OCI-LY3 (cell line): ENCODE results near the gene UNC5C.

ENCODE experiments used
- H2AFZ ChIP-seq: fragments of 200-600, 300-600 bp; shearing (Covaris generic); 2 replicates; pipeline ENCODE4 v1.6.0; 2014; ENCODE audit warnings: antibody characterized with exemption, low read depth, low read length
- H3K27ac ChIP-seq: fragments of 200-600, 300-600 bp; sonication (generic); 2 replicates; pipeline ENCODE4 v1.5.1; 2014; ENCODE audit warnings: mild to moderate bottlenecking, low read length, moderate library complexity, mixed read lengths
- H3K27me3 ChIP-seq: fragments of 200-600, 300-600 bp; sonication (generic); 2 replicates; pipeline ENCODE4 v1.6.1; 2014; ENCODE audit warnings: low read depth, low read length, mixed read lengths
- H3K36me3 ChIP-seq: fragments of 200-600, 300-600 bp; sonication (generic); replicated peaks from 2 replicates; pipeline ENCODE3; 2014; ENCODE audit warnings: low read depth, low read length, mixed read lengths
- H3K4me1 ChIP-seq: fragments of 300-600, 200-600 bp; sonication (generic); 2 replicates; pipeline ENCODE4 v1.6.1; 2014; ENCODE audit warnings: low read length, mixed read lengths
- H3K4me2 ChIP-seq: fragments of 200-600, 300-600 bp; sonication (generic); 2 replicates; pipeline ENCODE4 v1.6.1; 2014; ENCODE audit warnings: low read length, mixed read lengths
- H3K4me3 ChIP-seq: fragments of 300-600, 200-600 bp; sonication (generic); 2 replicates; pipeline ENCODE4 v1.5.1; 2014; ENCODE audit warnings: antibody characterized with exemption, mild to moderate bottlenecking, low read length, moderate library complexity
- H3K79me2 ChIP-seq: fragments of 300-600, 200-600 bp; shearing (Covaris generic); 2 replicates; pipeline ENCODE4 v1.6.1; 2014; ENCODE audit warnings: mild to moderate bottlenecking, low read length, mixed read lengths
- H3K9ac ChIP-seq: fragments of 300-600, 200-600 bp; shearing (Covaris generic); 2 replicates; pipeline ENCODE4 v1.6.0; 2014; ENCODE audit warnings: mild to moderate bottlenecking, low read length, moderate library complexity
- H3K9me3 ChIP-seq: fragments of 200-600, 300-600 bp; shearing (Covaris generic); 2 replicates; pipeline ENCODE4 v1.6.1; 2014; ENCODE audit warnings: low read length, mixed read lengths; ENCODE audit not compliant: insufficient read depth
- H4K20me1 ChIP-seq: fragments of 200-600, 300-600 bp; sonication (generic); 2 replicates; pipeline ENCODE4 v1.6.1; 2016; ENCODE audit warnings: low read length, mixed read lengths; ENCODE audit not compliant: insufficient read depth
- EZH2phosphoT487 ChIP-seq: fragments of 200-600 bp; shearing (Covaris generic); IDR thresholded peaks from 2 replicates; pipeline ENCODE4 v1.6.1; 2018; ENCODE audit warnings: antibody characterized with exemption, mixed run types, low read depth
- TF ChIP-seq, protein P1 (sequence below): fragments of 200-600, 300-600 bp; sonication (generic); IDR thresholded peaks from 2 replicates; pipeline ENCODE4 v1.5.1; 2014; ENCODE audit warnings: antibody characterized with exemption, low read length, low read depth

Gene UNC5C

DNA sequence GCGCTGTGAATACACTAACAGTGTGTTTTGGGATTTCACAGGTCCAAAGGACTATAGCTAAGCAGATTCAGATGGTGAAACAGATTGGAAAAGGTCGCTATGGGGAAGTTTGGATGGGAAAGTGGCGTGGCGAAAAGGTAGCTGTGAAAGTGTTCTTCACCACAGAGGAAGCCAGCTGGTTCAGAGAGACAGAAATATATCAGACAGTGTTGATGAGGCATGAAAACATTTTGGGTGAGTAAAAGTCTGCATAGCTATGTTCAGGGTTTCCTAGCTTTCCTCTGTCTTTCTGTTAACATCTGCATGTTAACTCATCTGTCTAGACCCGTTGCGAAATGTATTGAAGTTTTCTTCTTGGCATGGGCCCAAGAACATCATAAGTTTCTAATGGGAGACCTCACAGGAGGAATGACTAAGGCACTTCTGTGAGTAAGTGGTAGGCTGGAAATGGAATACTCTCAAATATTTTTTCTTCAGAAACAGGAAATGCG is 418.9 kb downstream of the UNC5C start:
- Histone ChIP-seq H3K4me3 (no peak overlapping the region), H3K9ac (no peak overlapping the region), H2AFZ (no peak overlapping the region), H3K4me1 (no peaks in the 10 kb centered on the region), H3K27me3 (peaks cover 5% of the 10 kb centered on the region; the same call in 1 of the 2 replicates), H3K9me3 (no peaks in the 10 kb centered on the region), H3K27ac (no peak overlapping the region), H3K4me2 (no peak overlapping the region), H3K79me2 (no peaks in the 10 kb centered on the region), H3K36me3 (no peaks in the 10 kb centered on the region), H4K20me1 (no peaks in the 10 kb centered on the region)
- no peak for TF ChIP-seq EZH2phosphoT487
- TF ChIP-seq, protein P1, sequence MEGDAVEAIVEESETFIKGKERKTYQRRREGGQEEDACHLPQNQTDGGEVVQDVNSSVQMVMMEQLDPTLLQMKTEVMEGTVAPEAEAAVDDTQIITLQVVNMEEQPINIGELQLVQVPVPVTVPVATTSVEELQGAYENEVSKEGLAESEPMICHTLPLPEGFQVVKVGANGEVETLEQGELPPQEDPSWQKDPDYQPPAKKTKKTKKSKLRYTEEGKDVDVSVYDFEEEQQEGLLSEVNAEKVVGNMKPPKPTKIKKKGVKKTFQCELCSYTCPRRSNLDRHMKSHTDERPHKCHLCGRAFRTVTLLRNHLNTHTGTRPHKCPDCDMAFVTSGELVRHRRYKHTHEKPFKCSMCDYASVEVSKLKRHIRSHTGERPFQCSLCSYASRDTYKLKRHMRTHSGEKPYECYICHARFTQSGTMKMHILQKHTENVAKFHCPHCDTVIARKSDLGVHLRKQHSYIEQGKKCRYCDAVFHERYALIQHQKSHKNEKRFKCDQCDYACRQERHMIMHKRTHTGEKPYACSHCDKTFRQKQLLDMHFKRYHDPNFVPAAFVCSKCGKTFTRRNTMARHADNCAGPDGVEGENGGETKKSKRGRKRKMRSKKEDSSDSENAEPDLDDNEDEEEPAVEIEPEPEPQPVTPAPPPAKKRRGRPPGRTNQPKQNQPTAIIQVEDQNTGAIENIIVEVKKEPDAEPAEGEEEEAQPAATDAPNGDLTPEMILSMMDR: no peak

DNA sequence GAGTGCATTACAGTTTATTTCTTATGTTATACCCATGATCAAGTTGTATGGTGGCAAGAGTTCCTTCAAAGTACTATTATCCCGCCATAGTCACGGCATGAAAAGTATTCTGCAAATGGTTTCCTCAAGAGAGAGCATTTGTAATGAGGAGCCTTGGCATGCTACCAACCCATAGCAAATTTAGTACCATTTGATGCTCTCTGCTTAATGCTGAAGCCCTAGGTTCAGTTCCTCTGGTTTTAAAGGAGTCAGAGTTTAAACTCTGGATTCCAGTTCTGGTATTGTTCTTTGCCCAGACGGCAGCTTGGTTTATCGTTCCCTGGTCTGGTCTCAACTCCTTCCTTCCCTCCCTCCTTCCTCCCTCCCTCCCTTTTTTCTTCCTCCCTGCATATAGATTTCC is 419.7 kb downstream of the UNC5C start:
- no peak overlapping the region for H3K4me3 ChIP-seq
- no peak overlapping the region for H3K4me2 ChIP-seq
- H4K20me1 ChIP-seq: no peaks in the 10 kb centered on the region
- H3K4me1 ChIP-seq: no peaks in the 10 kb centered on the region
- no peaks in the 10 kb centered on the region for H3K36me3 ChIP-seq
- no peaks in the 10 kb centered on the region for H3K79me2 ChIP-seq
- TF ChIP-seq EZH2phosphoT487: no peak
- TF ChIP-seq, protein P1: no peak
- H3K9ac ChIP-seq: no peak overlapping the region
- peaks cover 5% of the 10 kb centered on the region; the same call in 1 of the 2 replicates for H3K27me3 ChIP-seq
- H2AFZ ChIP-seq: no peak overlapping the region
- H3K27ac ChIP-seq: no peak overlapping the region
- no peaks in the 10 kb centered on the region for H3K9me3 ChIP-seq

DNA sequence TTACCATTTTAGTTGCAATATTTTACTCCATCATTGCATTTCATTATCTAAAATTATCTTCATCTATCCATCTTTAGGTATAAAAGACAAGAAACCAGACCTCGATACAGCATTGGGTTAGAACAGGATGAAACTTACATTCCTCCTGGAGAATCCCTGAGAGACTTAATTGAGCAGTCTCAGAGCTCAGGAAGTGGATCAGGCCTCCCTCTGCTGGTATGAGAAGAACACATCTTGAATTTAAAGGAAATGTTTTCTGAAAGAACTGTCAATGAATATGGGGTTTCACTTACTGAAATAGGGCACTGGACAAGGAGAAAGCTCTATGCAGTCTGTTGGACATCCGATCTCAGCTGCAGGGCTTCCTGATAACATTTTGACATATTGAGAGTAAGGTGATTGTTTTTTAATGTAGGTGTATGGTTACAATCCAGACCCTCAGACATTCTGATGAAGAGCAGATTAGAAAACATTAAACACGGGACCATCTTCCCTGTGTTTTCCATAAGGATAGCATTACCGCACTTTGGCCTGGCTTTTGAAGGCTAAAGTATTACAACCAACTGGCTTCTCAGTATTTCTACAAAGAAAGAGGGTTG is 423.8 kb downstream of the UNC5C start:
- Histone ChIP-seq H3K27me3 (peaks cover 1% of the 10 kb centered on the region; the same call in 1 of the 2 replicates), H3K79me2 (no peaks in the 10 kb centered on the region), H3K4me3 (no peak overlapping the region), H3K9me3 (no peaks in the 10 kb centered on the region), H3K27ac (no peak overlapping the region), H4K20me1 (no peaks in the 10 kb centered on the region), H3K4me2 (no peak overlapping the region), H3K36me3 (no peaks in the 10 kb centered on the region), H3K9ac (no peak overlapping the region), H2AFZ (no peak overlapping the region), H3K4me1 (no peaks in the 10 kb centered on the region)
- TF ChIP-seq, protein P1: peak; percentile 51
- no peak for TF ChIP-seq EZH2phosphoT487

DNA sequence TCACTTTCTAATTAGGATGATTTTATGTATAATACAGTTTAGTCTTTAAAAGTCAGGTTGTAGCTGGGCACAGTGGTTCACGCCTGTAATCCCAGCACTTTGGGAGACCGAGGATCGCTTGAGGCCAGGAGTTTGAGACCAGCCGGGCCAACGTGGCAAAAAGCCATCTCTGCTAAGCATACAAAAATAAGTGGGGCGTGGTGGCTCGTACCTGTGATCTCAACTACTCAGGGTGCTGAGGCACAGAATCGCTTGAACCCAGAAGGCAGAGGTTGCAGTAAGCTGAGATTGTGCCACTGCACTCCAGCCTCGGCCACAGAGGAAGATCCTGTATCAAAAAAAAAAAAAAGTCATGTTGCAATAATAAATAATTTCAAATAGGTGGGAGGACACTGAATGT is 426.8 kb downstream of the UNC5C start:
- no peak overlapping the region for H3K4me2 ChIP-seq
- no peaks in the 10 kb centered on the region for H3K79me2 ChIP-seq
- no peaks in the 10 kb centered on the region for H3K4me1 ChIP-seq
- no peak overlapping the region for H2AFZ ChIP-seq
- TF ChIP-seq, protein P1: no peak
- no peaks in the 10 kb centered on the region for H3K27me3 ChIP-seq
- no peak overlapping the region for H3K27ac ChIP-seq
- no peaks in the 10 kb centered on the region for H3K9me3 ChIP-seq
- H3K4me3 ChIP-seq: no peak overlapping the region
- H4K20me1 ChIP-seq: no peaks in the 10 kb centered on the region
- H3K36me3 ChIP-seq: no peaks in the 10 kb centered on the region
- no peak overlapping the region for H3K9ac ChIP-seq
